GM13976 (cell line): ENCODE measurements around the gene KCNC4.

ENCODE experiments used
- DNase-seq: peaks from one replicate; pipeline ENCODE4 v3.0.0; 2012; ENCODE audit warnings: low spot score
- CTCF ChIP-seq: IDR thresholded peaks from 2 replicates; pipeline ENCODE4 v1.5.1; 2012; ENCODE audit warnings: borderline replicate concordance, mild to moderate bottlenecking; ENCODE audit not compliant: insufficient read depth; ENCODE audit errors: extremely low read depth, missing control alignments, control extremely low read depth
- in situ Hi-C: fragments of 300-500 bp; cut with MboI; formaldehyde crosslinking; loops from one replicate; pipeline ENCODE4 v1.12.0; 2022; ENCODE audit warnings: low sequenced_read_pairs, mixed read lengths, inconsistent platforms; ENCODE audit not compliant: unreplicated experiment

Gene KCNC4

GRCh38 chr1:110249256-110249655, 39.1 kb downstream of the KCNC4 start:
- in situ Hi-C loops = no loop called here
- no peak for TF ChIP-seq CTCF
- no peak for DNase-seq

GRCh38 chr1:110250008-110250407, 39.9 kb downstream of the KCNC4 start:
- no peak for TF ChIP-seq CTCF
- DNase-seq = no peak
- in situ Hi-C loops = no loop called here

- no peak for TF ChIP-seq CTCF
- in situ Hi-C loops = no loop called here
- no peak for DNase-seq
These were observed 40.6 kb downstream of the KCNC4 start for GRCh38 chr1:110250749-110251148.

- no peak for TF ChIP-seq CTCF
- no peak for DNase-seq
- in situ Hi-C loops = no loop called here
These were observed 43.1 kb downstream of the KCNC4 start for GRCh38 chr1:110253213-110253612.

GRCh38 chr1:110254604-110255391, 44.7 kb downstream of the KCNC4 start:
- no peak for DNase-seq
- no peak for TF ChIP-seq CTCF
- in situ Hi-C loops = no loop called here

GRCh38 chr1:110255392-110255787, 45.3 kb downstream of the KCNC4 start:
- in situ Hi-C loops = no loop called here
- no peak for TF ChIP-seq CTCF
- no peak for DNase-seq
